ENCODE results near the gene NELL1.

NELL1 gene

DNA sequence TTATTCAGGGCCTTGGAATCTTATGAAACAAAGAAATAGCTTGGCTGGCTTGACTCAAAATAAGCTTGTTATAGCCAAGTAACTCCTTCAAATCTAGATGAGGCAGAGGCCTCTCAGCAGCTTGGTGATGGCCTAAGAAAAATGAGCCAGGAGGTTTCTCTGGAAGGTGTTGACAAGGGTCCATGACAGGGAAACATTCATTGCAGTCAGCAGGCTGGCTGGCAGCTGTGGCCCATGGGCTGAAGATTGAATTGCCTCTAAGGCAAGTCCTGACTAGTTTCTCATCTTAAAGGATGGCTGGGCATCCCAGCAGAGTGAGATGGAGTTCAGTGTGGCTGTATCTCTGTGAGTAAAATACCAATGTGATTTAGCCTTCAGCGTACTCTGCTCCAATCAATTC is 441.0 kb downstream of the NELL1 start:
- no peak for TF ChIP-seq ZNF565 (CRISPR knock-in tag; conservative IDR thresholded peaks at IDR 0.05; ENCODE audit: low read depth)
- no peak for TF ChIP-seq ARNTL (CRISPR knock-in tag; IDR thresholded peaks at IDR 0.05; ENCODE audit: borderline replicate concordance, low read depth)
- no peak for TF ChIP-seq ISL1 (CRISPR knock-in tag; IDR thresholded peaks at IDR 0.05)
- TF ChIP-seq ZC3H10 (CRISPR knock-in tag; IDR thresholded peaks at IDR 0.05): no peak
- TF ChIP-seq, protein P1, sequence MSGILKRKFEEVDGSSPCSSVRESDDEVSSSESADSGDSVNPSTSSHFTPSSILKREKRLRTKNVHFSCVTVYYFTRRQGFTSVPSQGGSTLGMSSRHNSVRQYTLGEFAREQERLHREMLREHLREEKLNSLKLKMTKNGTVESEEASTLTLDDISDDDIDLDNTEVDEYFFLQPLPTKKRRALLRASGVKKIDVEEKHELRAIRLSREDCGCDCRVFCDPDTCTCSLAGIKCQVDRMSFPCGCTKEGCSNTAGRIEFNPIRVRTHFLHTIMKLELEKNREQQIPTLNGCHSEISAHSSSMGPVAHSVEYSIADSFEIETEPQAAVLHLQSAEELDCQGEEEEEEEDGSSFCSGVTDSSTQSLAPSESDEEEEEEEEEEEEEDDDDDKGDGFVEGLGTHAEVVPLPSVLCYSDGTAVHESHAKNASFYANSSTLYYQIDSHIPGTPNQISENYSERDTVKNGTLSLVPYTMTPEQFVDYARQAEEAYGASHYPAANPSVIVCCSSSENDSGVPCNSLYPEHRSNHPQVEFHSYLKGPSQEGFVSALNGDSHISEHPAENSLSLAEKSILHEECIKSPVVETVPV (CRISPR knock-in tag; IDR thresholded peaks at IDR 0.05): no peak
- ATAC-seq: no peak

DNA sequence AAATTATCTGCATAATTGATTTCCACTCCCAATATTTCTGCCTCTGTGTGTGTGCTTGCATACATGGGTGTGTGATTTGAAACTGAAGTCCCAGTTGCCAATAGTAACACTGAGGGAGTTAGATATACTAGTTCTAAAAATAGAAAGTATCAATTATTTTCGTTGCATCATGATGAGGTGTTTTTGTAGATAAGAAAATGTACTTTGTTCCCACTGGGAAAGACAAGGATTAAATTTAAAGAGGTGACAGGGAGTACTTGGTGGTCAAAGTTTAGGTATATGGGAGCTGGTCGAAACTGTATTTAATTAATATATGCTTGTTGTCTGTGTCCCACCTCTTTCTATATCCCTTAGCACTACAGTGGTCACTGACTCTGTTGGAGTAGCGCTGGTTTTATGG is 444.5 kb downstream of the NELL1 start:
- TF ChIP-seq BACH2 (CRISPR knock-in tag; IDR thresholded peaks at IDR 0.05; ENCODE audit: borderline replicate concordance) (no peak), ZC3H10 (CRISPR knock-in tag; IDR thresholded peaks at IDR 0.05) (no peak), CSDC2 (CRISPR knock-in tag; IDR thresholded peaks at IDR 0.05) (no peak), TOX (CRISPR knock-in tag; IDR thresholded peaks at IDR 0.05; ENCODE audit: borderline replicate concordance) (no peak), ARNTL (CRISPR knock-in tag; IDR thresholded peaks at IDR 0.05; ENCODE audit: borderline replicate concordance, low read depth) (no peak), ESRRG (CRISPR knock-in tag; IDR thresholded peaks at IDR 0.05) (no peak), ZNF565 (CRISPR knock-in tag; conservative IDR thresholded peaks at IDR 0.05; ENCODE audit: low read depth) (no peak), RARB (CRISPR knock-in tag; IDR thresholded peaks at IDR 0.05) (no peak), GLIS3 (CRISPR knock-in tag; IDR thresholded peaks at IDR 0.05) (no peak), PATZ1 (CRISPR knock-in tag; IDR thresholded peaks at IDR 0.05; ENCODE audit: borderline replicate concordance) (no peak), OSR1 (CRISPR knock-in tag; IDR thresholded peaks at IDR 0.05) (no peak), ZFP3 (CRISPR knock-in tag; IDR thresholded peaks at IDR 0.05) (no peak)
- TF ChIP-seq, protein P2, sequence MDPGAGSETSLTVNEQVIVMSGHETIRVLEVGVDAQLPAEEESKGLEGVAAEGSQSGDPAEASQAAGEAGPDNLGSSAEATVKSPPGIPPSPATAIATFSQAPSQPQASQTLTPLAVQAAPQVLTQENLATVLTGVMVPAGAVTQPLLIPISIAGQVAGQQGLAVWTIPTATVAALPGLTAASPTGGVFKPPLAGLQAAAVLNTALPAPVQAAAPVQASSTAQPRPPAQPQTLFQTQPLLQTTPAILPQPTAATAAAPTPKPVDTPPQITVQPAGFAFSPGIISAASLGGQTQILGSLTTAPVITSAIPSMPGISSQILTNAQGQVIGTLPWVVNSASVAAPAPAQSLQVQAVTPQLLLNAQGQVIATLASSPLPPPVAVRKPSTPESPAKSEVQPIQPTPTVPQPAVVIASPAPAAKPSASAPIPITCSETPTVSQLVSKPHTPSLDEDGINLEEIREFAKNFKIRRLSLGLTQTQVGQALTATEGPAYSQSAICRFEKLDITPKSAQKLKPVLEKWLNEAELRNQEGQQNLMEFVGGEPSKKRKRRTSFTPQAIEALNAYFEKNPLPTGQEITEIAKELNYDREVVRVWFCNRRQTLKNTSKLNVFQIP (CRISPR knock-in tag; IDR thresholded peaks at IDR 0.05; ENCODE audit: borderline replicate concordance, low read depth): no peak
- no peak for ATAC-seq

GRCh38 chr11:21116009-21116408 is 446.6 kb downstream of the NELL1 start:
- TF ChIP-seq PATZ1 (CRISPR knock-in tag; IDR thresholded peaks at IDR 0.05; ENCODE audit: borderline replicate concordance) (no peak), PPARA (CRISPR knock-in tag; IDR thresholded peaks at IDR 0.05; ENCODE audit: borderline replicate concordance) (no peak), SNAI2 (CRISPR knock-in tag; IDR thresholded peaks at IDR 0.05) (no peak), ESRRG (CRISPR knock-in tag; IDR thresholded peaks at IDR 0.05) (no peak), ZFP3 (CRISPR knock-in tag; IDR thresholded peaks at IDR 0.05) (no peak), GLIS3 (CRISPR knock-in tag; IDR thresholded peaks at IDR 0.05) (no peak), ZFP30 (CRISPR knock-in tag; IDR thresholded peaks at IDR 0.05) (no peak), TOX (CRISPR knock-in tag; IDR thresholded peaks at IDR 0.05; ENCODE audit: borderline replicate concordance) (no peak), OSR1 (CRISPR knock-in tag; IDR thresholded peaks at IDR 0.05) (no peak), CSDC2 (CRISPR knock-in tag; IDR thresholded peaks at IDR 0.05) (no peak), ZNF565 (CRISPR knock-in tag; conservative IDR thresholded peaks at IDR 0.05; ENCODE audit: low read depth) (no peak), CREB5 (CRISPR knock-in tag; IDR thresholded peaks at IDR 0.05; ENCODE audit: low read depth) (no peak)
- TF ChIP-seq, protein P1 (CRISPR knock-in tag; IDR thresholded peaks at IDR 0.05): no peak
- ATAC-seq: no peak

Data from SK-N-SH treated with all-trans-retinoic acid at 6 μM for 48 hours (cell line).